Activated gamma-delta T cell treated with Interleukin-2 at 50 U/mL for 16 hours (primary cell): Measurements from ENCODE around the gene UTP4.

Experiments
- DNase-seq: peaks from one replicate; pipeline ENCODE4 v3.0.0-alpha.2; 2020

Gene UTP4

GRCh38 chr16:69132424-69133252, at the start of gene UTP4, which contains the start of gene CHTF8:
Gene UTP4, plus strand, starts transcription at chr16:69132649. Its CDS starts 811 bp downstream, at chr16:69133460.
Gene CHTF8, minus strand, starts transcription at chr16:69132588. Its CDS starts 11,130 bp downstream, at chr16:69121458.
- DNase-seq = peak; percentile 79

DNA sequence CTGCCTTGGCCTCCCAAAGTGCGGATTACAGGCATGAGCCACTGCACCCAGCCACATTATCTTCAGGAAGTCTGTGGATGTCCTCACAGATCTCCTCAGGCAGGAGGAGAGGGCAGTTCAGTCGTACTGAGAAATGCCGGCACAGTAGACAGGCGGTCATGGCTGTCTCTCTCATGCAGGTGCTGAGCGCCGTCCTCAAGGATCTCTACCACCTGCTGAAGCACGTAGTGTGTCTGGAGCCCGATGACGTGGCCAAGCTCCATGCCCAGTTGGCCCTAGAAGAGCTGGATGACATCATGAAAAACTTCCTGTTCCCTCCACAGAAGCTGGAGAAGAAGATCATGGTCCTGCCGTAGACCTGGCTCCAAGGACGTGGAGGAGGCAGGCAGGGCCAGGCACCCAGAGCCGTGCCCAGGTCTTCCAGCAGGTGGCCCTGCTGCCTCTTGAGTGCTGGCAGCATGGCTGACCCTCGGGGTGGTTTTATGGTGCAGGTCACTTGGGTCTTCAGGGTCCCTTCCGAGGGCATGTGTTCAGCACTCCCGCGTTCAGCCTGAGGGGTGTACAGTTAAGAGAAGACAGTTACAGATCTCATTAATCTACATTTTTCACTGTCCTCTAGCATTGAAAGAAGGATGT, 49.0 kb upstream of the UTP4 start:
- no peak for DNase-seq

GRCh38 chr16:69084289-69084688, 48.2 kb upstream of the UTP4 start:
- DNase-seq = no peak

- DNase-seq = no peak
Measured at GRCh38 chr16:69085032-69085695, 47.3 kb upstream of the UTP4 start.

- DNase-seq = no peak
Measured at GRCh38 chr16:69087161-69087581, 45.3 kb upstream of the UTP4 start.

GRCh38 chr16:69088684-69089083, 43.8 kb upstream of the UTP4 start:
- no peak for DNase-seq

GRCh38 chr16:69089091-69089910, 43.1 kb upstream of the UTP4 start:
- DNase-seq = no peak

DNA sequence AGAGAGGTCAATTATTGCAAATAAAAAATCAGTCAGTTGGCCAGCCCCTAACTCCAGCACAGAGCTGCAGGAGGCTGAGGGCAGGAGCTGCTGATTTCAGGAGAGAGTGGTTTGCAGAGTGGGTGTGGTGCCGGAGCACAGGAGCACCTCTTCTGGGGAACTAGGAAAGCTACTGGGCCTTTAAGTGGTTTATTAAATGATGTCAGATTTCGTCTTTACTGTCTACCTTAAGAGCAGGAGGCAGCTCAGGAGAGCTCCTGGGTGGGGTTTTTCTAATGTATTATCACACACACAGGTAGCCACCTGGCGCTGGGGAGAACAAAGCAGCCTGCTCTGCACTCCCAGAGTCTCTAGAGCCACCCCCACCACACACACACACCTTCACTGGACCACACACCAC, 38.5 kb upstream of the UTP4 start:
- DNase-seq = no peak

- no peak for DNase-seq
Measured at GRCh38 chr16:69094501-69094900, 37.9 kb upstream of the UTP4 start.

- DNase-seq = no peak
Measured at GRCh38 chr16:69095193-69095592, 37.3 kb upstream of the UTP4 start.

- DNase-seq = no peak
Measured at GRCh38 chr16:69100071-69100691, 32.3 kb upstream of the UTP4 start.

DNA sequence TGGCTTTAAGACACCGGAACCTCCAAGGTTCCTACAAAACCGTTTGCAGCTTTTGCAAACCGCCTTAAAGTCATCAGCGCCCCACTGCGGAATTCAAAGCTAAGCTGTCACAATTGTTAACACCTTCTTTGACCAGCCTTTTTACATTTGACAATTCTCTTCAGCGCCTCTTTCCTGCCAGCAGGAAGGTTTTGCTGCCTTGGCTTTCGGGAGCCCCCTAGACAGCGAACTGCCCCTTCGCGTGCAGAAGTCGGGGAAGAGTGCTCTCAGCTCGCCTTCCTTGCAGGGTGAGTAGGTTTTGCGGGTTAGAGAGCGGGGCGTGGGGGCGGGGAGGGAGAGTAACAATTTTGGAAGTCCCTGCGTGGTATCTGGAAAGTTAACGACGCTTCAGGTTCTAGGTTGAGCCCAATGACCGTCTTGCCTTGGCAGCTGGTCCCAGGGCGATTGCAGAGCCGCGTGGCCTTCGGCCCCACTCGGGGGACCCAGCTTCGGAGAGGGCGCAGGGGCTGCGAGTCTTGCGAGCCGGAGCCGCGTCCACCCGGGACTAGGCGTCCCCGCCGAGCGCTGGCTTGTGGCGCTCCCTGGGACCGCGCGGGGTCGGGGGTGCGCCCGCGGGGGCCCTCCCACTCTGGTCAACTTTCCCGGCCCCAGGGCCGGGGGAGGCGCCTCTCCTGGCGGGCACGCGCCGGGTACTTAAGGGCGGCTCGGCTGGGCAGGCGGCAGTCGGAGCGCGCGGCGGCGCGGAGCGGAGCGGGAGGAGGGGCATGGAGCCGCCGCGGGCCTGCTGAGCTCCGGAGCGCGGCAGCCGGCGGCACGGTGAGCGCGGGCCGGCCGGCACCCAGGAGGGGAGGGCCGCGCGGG, 26.7 kb upstream of the UTP4 start, which contains the start of gene HAS3:
TSS of gene HAS3 (plus strand) at position 153 of the 861 bp plus-strand sequence. CDS start 3,743 bp downstream, outside the sequence.
- DNase-seq = no peak

GRCh38 chr16:69106491-69107315, 25.7 kb upstream of the UTP4 start:
- DNase-seq = no peak

DNA sequence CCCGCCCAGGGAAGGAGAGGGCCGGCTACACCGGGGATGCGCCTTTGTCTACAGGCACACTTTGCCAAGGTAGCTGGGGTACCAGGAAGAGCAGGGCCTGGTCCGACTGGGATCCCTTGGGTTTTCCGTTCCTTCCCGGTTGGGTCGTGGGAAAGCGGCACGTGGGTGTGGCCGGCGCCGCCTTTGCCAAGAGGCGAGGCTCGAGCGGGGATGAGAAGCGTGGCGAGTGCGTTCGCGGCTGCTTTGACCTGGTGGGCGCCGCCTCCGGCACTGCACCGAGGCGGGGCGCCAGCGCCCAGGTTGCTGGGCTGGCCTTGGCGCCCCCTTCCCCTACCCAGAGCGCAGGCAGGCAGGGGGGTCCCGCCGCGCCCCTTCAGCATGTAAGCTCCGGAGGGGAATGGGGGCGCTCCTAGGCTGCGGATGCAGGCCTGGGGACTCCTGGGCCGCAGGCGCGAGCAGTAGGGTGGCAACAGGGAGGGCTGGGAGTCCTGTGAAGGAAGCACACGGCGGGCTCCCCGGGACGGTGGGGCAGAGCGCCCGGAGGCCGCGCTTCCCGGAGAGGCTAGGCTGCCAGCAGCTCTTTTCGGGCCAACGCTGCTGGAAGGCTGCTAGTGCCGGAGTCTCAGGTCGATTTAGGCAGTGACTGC, 25.0 kb upstream of the UTP4 start:
- DNase-seq = no peak

DNA sequence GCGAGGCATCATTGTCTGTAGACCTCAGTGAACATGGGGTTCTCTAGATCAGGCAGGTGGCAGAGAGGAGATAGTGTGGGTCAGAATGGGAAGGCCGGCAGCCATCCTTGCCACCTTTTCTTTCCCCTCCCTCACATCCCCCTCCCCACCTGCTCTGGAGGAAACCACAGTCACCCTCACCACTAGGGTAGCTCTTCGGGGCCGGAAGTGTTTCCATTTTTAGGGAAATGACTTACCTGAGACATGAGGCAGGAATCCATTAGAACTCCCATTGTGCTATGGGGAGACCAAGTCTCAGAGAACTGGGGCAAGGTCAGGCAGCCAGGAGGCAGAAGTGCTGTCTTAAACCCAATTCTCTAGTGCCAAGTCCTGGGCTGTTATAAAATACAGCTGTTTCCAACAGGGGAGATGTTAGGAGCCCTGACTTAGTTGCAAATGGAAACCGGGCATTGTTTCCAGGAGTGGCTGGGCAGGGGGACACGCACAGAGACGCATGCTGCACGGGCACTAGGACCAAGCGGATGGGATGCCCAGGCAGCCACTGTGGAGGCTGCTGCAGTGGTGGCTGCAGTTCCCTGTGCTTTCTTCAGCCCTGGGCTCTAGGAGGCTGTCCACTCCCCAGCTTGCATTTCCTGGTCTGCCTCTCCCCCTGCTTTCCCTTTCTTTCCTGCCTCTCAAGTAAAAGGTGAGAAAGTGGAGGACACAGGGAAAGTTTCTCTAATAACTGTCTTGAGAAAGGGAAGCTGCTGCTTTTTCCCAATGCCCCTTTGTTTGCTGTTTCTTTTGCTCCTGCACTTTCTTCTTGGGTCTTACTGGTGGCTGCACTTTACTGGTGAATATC, 24.2 kb upstream of the UTP4 start:
- DNase-seq = no peak

DNA sequence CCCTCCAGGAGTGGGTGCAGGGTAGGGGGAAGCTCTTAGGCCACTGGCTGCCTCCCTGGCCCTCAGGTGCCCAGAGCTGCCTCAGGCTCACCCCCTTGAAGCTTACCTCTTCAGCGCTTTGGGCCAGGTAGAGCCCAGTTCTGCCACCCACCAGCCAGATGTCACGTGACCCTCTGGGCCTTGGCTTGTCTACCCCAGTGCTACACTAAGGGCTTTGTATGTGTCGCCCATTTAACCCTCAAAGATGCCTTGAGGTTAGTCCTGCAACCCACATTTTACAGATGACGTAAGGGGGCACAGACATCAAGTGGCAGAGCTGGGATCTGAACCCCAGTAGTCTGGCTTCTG, 23.6 kb upstream of the UTP4 start:
- DNase-seq = no peak

- no peak for DNase-seq
Measured at GRCh38 chr16:69109486-69110270, 22.8 kb upstream of the UTP4 start.

DNA sequence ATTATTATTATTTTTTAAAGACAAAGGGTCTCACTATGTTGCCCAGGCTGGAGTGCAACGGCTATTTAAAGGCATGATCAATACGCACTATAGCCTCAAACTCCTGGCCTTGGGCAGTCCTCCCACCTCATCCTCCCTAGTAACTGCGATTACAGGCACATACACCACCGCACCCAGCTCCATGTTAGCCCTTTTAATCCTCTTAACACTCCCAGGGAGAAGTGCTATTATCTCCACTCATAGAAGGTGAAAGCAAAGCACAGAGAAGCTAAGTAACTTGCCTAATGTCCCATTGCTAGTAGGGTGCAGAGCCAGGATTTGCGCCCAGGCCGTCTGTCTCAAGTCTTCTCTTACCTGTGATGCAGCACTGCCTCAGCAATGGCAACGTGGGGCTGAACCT, 22.0 kb upstream of the UTP4 start:
- no peak for DNase-seq
